DND-41 (cell line): ENCODE results near the gene SP140L.
"Not testable (repeated sequence)": the region's sequence is repeated elsewhere in the genome, so short reads cannot be mapped to it uniquely, and the experiment has no call there.

ENCODE experiments used
- ATAC-seq: fragments of 200-7000 bp; cut with Tn5 transposase; 3 replicates; pipeline ENCODE4 v1.9.1; 2021; ENCODE audit warnings: low read depth; ENCODE audit not compliant: insufficient read depth
- DNase-seq: peaks from one replicate; pipeline ENCODE4 v3.0.0-alpha.2; 2020
- H2AFZ ChIP-seq: 2 replicates; pipeline ENCODE4 v1.6.0; 2012; ENCODE audit warnings: low read depth, low read length
- H3K27ac ChIP-seq: 2 replicates; pipeline ENCODE4 v1.5.1; 2012; ENCODE audit warnings: low read length, inconsistent platforms
- H3K27me3 ChIP-seq: fragments of 200-600 bp; sonication (generic); 2 replicates; pipeline ENCODE4 v1.6.0; 2012; ENCODE audit warnings: low read length, mild to moderate bottlenecking, inconsistent platforms; ENCODE audit not compliant: insufficient read depth, poor library complexity
- H3K36me3 ChIP-seq: 2 replicates; pipeline ENCODE4 v1.5.1; 2012; ENCODE audit warnings: low read length, inconsistent platforms; ENCODE audit not compliant: insufficient read depth
- H3K4me1 ChIP-seq: 2 replicates; pipeline ENCODE4 v1.5.1; 2012; ENCODE audit warnings: mild to moderate bottlenecking, low read length; ENCODE audit not compliant: insufficient read depth
- H3K4me2 ChIP-seq: 2 replicates; pipeline ENCODE4 v1.6.0; 2012; ENCODE audit warnings: mild to moderate bottlenecking, moderate library complexity, low read length, inconsistent platforms; ENCODE audit not compliant: insufficient read depth
- H3K4me3 ChIP-seq, 2 experiments: fragments of 200-600 bp in 1 of 2; shearing (Covaris generic) in 1 of 2; 2 replicates each; pipeline ENCODE4 v1.5.1; 2012 to 2016; ENCODE audit warnings: inconsistent platforms in 2 of 2, low read length in 2 of 2, mild to moderate bottlenecking in 2 of 2, low read depth in 1 of 2, moderate library complexity in 1 of 2
- H3K79me2 ChIP-seq: 2 replicates; pipeline ENCODE4 v1.6.0; 2012; ENCODE audit warnings: low read length, inconsistent platforms; ENCODE audit not compliant: insufficient read depth
- H3K9ac ChIP-seq: 2 replicates; pipeline ENCODE4 v1.6.0; 2012; ENCODE audit warnings: low read depth, mild to moderate bottlenecking, inconsistent platforms, low read length, moderate library complexity
- H3K9me3 ChIP-seq: 2 replicates; pipeline ENCODE4 v1.5.1; 2012; ENCODE audit warnings: low read length, moderate library complexity, mild to moderate bottlenecking, inconsistent platforms; ENCODE audit not compliant: insufficient read depth, severe bottlenecking
- H4K20me1 ChIP-seq: 2 replicates; pipeline ENCODE4 v1.6.0; 2012; ENCODE audit warnings: low read length; ENCODE audit not compliant: insufficient read depth
- CTCF ChIP-seq: IDR thresholded peaks from 2 replicates; pipeline ENCODE4 v1.5.1; 2012; ENCODE audit warnings: borderline replicate concordance, low read length, moderate library complexity, mild to moderate bottlenecking; ENCODE audit not compliant: poor library complexity, severe bottlenecking; ENCODE audit errors: extremely low read depth
- EZH2 ChIP-seq: IDR thresholded peaks from 3 replicates; pipeline ENCODE4 v1.6.1; 2012; ENCODE audit warnings: borderline replicate concordance, low read depth, mild to moderate bottlenecking, moderate library complexity, low read length, inconsistent platforms; ENCODE audit not compliant: severe bottlenecking

Gene SP140L

GRCh38 chr2:230308402-230309000 is 18.5 kb upstream of the SP140L start:
- no peak overlapping the region for H3K4me3 ChIP-seq
- no peaks in the 10 kb centered on the region for H3K27me3 ChIP-seq
- peaks cover 17% of the 10 kb centered on the region for H3K9me3 ChIP-seq
- DNase-seq (no peak), ATAC-seq (no peak)
- H4K20me1 ChIP-seq, result no peaks in the 10 kb centered on the region
- no peaks in the 10 kb centered on the region for H3K4me1 ChIP-seq
- TF ChIP-seq CTCF, result no peak
- no peak for TF ChIP-seq EZH2
- H3K4me2 ChIP-seq, result no peak overlapping the region
- no peak overlapping the region for H3K27ac ChIP-seq
- no peak overlapping the region for H2AFZ ChIP-seq
- H3K9ac ChIP-seq, result no peak overlapping the region
- H3K36me3 ChIP-seq, result no peaks in the 10 kb centered on the region
- no peaks in the 10 kb centered on the region for H3K79me2 ChIP-seq

GRCh38 chr2:230310792-230311191 is 16.2 kb upstream of the SP140L start:
- not testable (repeated sequence) for H3K4me2 ChIP-seq, H2AFZ ChIP-seq, H3K27me3 ChIP-seq, H3K36me3 ChIP-seq, ATAC-seq, H4K20me1 ChIP-seq, DNase-seq, H3K4me1 ChIP-seq, H3K4me3 ChIP-seq, H3K27ac ChIP-seq, H3K79me2 ChIP-seq, H3K9ac ChIP-seq
- peaks cover 11% of the 10 kb centered on the region for H3K9me3 ChIP-seq

- H3K27ac ChIP-seq, H3K9ac ChIP-seq, DNase-seq, H3K4me2 ChIP-seq, H3K27me3 ChIP-seq, H3K4me3 ChIP-seq, H3K4me1 ChIP-seq, ATAC-seq, H4K20me1 ChIP-seq, H3K79me2 ChIP-seq, H3K36me3 ChIP-seq, H3K9me3 ChIP-seq, H2AFZ ChIP-seq: not testable (repeated sequence)
Observed at GRCh38 chr2:230311634-230312033, 15.4 kb upstream of the SP140L start.

- H3K27ac ChIP-seq, result no peak overlapping the region
- ATAC-seq, result no peak
Observed at GRCh38 chr2:230312638-230313037, 14.4 kb upstream of the SP140L start.

More at GRCh38 chr2:230312638-230313037, 14.4 kb upstream of the SP140L start:
- Histone ChIP-seq H3K36me3 (no peaks in the 10 kb centered on the region), H3K4me1 (peaks cover 4% of the 10 kb centered on the region), H3K27me3 (no peaks in the 10 kb centered on the region), H3K4me3 (no peak overlapping the region), H3K9ac (no peak overlapping the region), H3K79me2 (no peaks in the 10 kb centered on the region), H4K20me1 (no peaks in the 10 kb centered on the region), H2AFZ (no peak overlapping the region), H3K9me3 (no peaks in the 10 kb centered on the region), H3K4me2 (no peak overlapping the region)
- no peak for DNase-seq
- TF ChIP-seq CTCF (no peak), EZH2 (no peak)
